GM19463 (cell line): Measurements from ENCODE around the gene OR13C5.
"Not testable (repeated sequence)": the region's sequence is repeated elsewhere in the genome, so short reads cannot be mapped to it uniquely, and the experiment has no call there.

Experiments
- ATAC-seq: cut with Tn5 transposase; IDR thresholded peaks from one replicate; pipeline ENCODE4 v1.9.1; 2021; ENCODE audit warnings: mild to moderate bottlenecking, moderate library complexity; ENCODE audit not compliant: unreplicated experiment

The OR13C5 gene, protein sequence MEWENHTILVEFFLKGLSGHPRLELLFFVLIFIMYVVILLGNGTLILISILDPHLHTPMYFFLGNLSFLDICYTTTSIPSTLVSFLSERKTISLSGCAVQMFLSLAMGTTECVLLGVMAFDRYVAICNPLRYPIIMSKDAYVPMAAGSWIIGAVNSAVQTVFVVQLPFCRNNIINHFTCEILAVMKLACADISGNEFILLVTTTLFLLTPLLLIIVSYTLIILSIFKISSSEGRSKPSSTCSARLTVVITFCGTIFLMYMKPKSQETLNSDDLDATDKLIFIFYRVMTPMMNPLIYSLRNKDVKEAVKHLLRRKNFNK

DNA sequence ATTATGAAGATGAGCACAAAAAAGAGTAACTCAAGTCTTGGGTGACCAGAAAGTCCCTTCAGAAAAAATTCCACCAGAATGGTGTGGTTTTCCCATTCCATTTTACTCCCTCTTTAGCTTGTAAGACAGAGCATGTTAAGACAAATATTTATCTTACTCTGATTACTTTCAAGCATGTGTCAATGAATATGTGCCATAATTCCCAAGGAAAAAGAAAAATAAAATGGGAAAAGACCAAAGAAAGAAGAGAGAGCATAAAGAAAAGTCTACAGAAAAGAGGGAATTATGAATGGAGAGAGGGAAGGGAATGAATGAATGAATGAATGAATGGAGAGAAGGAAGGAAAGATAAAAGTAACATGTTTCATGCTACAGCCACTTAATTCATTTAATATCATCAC, at the start of gene OR13C5:
Gene OR13C5 (minus strand): TSS at position 101 of the 400 bp plus-strand sequence. CDS start 0 bp downstream, at position 101.
- ATAC-seq, result not testable (repeated sequence)

DNA sequence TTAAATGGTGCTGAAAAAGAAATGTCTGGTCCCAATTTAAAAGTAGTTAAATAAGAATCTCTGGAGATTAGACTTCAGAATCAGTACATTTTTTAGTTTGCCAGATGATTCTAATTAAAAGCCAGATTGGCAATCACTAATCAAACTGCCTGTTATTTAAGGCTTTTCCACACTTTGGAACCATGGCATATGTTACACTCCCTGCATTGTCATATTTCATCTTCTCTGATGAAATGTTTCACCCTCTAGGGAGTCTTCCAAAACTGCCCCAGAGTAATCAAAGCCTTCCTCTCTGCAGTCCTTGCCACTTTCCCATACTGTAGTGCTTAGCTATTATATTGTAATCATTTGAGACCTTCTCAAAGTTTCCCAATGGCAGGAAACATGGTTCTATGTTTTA, 36.2 kb upstream of the OR13C5 start:
- ATAC-seq, result no peak

DNA sequence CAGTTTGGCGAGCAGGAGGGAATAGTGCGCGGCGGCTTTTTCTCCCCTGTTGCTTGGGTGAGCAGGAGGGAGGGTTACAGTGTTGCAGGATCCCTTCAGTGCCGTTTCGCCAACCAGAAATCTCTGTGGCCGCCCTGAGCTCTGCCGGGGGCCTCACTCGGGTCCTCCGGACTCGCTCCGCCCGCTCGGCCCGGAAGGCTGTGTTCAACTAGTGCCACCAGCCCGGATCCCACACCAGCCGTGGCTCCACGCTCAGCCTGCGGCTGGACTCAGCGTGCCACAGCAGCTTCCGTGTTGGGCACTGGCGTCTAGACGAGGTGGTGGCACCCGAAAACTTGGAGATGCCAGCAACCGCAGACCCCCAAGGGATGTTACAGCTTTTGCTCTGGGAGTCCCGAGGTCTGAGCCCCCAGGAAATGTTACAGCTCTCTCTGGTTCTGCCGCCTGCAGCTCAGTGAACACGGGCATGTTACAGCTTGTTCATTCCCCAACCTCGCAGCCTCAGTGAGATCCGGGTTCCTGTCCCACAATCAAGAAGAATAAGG, 34.8 kb upstream of the OR13C5 start:
- ATAC-seq, result no peak

DNA sequence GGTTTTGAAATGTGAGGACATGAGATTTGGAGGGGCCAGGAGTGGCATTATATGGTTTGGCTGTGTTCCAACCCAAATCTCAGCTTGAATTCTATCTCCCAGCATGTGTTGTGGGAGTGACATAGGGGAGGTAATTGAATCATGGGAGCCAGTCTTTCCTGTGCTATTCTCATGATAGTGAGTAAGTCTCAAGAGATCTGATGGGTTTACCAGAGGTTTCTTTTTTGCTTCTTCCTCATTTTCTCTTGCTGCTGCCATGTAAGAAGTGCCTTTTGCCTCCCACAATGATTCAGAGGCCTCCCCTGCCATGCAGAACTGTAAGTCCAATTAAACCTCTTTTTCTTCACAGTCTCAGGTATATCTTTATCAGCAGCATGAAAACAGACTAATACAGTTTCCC, 26.8 kb upstream of the OR13C5 start:
- not testable (repeated sequence) for ATAC-seq

DNA sequence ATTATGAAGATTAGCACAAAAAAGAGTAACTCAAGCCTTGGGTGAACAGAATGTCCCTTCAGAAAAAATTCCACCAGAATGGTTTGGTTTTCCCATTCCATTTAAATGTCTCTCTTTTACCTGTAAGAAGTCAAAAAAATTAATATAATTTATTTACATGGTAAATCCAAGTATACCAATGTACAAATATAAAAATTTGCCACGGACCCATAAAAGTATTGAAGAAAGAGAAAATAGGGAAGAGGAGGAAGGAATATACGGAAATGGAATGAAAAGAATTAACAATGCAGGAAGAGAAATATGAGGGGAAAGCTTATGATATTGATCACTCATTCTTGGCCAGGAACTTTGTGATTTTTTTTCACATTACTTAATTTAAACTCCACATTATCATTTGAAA, 18.9 kb upstream of the OR13C5 start, which contains the start of gene OR13C9:
Gene OR13C9 (minus strand): TSS at position 101 of the 400 bp plus-strand sequence. CDS start 0 bp downstream, at position 101.
- no peak for ATAC-seq

DNA sequence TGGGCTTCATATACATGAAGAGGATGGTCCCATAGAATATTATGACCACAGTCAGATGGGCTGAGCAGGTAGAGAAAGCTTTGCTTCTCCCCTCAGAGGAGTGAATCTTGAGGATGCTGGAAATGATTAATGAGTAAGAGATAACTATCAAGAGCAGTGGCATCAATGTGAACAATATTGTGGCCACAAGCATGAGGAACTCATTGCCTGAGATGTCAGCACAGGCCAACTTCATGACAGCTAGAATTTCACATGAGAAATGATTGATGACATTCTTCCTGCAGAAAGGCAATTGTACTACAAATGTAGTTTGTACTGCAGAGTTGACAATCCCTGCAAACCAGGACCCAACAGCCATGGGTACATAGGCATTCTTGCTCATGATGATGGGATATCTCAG, 18.2 kb upstream of the OR13C5 start:
- no peak for ATAC-seq

DNA sequence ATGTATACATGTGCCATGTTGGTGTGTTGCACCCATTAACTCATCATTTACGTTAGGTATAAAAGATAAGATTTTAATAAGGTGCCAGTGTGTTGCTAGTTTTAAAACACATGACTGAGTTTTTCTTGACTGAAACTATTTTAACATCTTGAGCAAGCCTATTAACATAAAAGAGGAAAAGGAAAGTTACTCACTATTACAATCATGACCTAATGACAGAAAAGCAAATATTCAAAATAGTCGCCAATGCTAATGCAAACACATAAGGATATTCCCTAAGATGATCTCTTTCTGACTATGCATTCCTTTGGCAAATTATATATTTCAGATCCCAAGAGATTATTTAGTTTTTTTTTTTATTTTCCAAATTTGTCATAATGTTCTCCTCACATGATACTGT, 12.0 kb upstream of the OR13C5 start:
- ATAC-seq, result no peak

DNA sequence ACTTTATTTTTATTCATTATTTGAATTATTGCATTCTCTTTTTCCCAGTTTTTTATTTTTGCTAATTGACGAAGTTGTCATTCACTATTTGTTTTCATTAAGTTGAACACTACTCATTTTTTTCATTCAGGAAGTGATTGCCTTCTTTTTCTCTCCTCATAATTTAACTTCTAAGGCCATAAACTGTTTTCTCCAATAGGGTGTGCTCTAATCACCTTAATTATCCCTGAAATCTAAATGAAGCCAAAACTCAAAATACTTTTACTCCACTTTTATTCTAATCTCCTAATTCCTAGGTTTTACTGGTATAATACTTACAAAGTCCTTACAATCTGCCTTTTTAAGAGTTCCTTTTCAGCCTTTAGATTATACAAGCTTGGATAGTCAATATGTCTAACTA, 9.1 kb upstream of the OR13C5 start:
- ATAC-seq, result no peak

DNA sequence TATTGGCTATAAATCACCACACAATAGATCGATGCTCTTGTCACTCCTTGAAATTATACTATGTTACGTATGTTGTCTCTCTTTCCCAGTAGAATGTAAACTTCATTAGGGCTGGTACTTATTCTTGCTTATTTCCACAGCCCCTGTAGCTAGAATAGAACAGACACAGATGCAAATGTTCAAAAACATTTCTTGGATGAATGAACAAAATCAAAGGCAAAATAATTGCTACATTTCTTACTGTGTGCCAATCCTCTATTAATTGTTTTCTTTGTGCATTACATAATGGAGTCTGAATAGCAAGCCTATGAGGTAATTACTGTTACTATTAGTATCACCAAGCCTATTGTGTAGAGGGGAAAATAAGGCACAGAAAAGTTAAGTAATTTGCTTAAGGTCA, 6.9 kb upstream of the OR13C5 start:
- ATAC-seq, result no peak

DNA sequence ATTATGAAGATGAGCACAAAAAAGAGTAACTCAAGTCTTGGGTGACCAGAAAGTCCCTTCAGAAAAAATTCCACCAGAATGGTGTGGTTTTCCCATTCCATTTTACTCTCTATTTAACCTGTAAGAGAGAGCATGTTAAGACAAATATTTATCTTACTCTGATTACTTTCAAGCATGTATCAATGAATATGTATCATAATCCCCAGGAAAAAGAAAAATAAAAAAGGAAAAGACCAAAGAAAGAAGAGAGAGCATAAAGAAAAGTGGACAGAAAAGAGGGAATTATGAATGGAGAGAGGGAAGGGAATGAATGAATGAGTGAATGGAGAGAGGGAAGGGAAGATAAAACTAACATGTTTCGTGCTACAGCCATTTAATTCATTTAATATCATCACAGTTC, 6.3 kb upstream of the OR13C5 start, which contains the start of gene OR13C2:
Gene OR13C2 (minus strand): TSS at position 101 of the 400 bp plus-strand sequence. CDS start 0 bp downstream, at position 101.
- ATAC-seq, result not testable (repeated sequence)

DNA sequence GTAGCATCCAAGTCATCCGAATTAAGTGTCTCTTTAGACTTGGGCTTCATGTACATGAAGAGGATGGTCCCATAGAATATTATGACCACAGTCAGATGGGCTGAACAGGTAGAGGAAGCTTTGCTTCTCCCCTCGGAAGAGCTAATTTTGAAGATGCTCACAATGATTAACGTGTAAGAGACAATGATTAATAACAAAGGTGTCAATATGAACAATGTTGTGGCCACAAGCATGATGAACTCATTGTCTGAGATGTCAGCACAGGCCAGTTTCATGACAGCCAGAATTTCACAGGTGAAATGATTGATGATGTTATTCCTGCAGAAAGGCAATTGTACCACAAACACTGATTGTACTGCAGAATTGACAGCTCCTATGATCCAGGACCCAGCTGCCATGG, 5.6 kb upstream of the OR13C5 start:
- ATAC-seq, result peak; percentile 33

DNA sequence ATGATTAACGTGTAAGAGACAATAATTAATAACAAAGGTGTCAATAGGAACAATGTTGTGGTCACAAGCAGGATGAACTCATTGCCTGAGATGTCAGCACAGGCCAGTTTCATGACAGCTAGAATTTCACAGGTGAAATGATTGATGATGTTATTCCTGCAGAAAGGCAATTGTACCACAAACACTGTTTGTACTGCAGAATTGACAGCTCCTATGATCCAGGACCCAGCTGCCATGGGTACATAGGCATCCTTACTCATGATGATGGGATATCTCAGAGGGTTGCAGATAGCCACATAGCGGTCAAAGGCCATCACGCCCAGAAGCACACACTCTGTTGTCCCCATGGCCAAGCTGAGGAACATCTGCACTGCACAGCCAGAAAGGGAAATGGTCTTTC, 464 bp downstream of the OR13C5 start:
- ATAC-seq, result not testable (repeated sequence)

DNA sequence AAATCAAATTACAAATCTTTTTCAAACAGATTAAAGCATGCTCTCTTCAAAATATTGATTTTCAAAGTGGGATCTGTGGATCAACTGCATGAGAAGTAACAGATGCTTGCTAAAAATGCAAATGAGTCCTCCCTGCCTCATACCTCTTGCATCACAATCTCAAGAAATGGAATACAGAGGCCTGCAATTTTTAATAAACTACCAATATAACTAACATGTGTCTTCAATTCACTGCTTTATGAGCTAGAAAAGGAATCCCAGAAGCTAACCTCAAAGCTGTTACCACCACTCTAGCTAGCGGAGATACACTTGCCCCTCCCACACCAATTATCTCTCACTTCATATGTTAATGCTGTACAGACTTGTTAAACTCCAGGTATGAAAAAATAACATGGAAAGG, 9.6 kb downstream of the OR13C5 start:
- ATAC-seq, result no peak

DNA sequence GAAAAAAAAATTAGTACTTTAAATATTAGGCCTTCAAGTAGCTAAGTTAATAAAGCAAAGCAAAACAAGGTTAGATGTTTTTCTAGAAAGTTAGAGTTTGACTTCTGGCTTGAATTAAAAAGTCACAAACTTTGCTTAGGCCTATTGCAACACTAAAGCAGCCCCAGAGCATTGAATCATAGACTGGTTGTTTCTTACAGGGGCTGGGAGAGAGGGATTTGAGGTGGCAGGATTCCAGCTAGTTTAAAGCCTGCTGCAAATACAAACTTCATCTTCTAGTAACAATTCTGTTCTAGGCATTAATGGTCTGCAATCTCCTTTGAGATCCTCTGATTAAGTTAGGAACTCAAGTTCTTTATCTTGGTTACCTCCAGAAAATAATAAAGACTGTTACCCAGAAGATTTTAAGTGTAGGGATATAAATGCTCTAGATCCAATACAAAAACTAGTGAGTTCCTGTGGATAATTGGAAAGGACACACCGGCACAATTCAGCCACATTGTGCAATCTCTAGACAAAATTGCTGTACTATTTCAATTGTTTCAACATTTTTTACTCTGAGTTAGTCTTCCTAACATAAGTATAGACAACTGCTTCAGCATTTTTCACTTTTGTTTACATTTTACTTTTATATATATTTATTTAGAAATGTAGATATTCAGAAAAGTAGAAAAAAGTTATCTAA, 12.6 kb downstream of the OR13C5 start:
- no peak for ATAC-seq

DNA sequence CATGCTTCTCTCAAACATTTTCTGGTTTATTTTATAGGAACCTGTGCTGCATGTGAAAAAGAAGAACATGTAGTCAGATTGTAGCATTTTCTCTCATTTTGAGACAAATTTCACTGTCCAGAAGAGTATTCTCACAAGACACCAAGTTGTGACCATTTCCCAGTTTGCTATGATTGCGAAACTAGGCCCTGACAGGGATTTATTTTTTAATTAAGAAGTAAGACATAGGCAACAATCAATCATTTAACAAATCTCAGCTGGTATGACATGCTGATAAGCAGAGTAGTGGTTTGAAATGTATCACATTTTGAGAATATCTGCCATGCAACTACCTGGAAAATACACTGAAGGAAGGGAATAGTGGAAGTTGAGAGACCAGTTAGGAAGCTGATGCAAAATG, 18.7 kb downstream of the OR13C5 start:
- no peak for ATAC-seq

DNA sequence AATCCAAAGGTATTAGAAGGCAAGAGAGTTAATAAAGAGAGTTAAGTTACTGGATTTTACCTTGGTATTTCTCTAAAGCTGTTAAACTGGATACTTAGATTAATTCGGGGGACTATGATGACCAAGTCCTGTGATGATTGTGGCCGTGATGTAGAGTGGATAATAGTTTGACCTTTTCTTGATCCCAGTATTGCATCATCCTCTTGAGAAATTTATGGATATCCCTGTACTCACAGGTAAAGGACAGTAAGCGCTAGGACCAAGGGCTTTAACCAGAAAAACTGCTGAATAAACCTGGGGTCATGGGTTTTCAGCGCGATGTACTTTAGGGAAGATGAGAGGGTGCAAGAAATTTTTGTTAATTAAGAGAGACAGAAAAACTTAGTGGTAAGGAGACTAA, 21.9 kb downstream of the OR13C5 start:
- ATAC-seq, result no peak

DNA sequence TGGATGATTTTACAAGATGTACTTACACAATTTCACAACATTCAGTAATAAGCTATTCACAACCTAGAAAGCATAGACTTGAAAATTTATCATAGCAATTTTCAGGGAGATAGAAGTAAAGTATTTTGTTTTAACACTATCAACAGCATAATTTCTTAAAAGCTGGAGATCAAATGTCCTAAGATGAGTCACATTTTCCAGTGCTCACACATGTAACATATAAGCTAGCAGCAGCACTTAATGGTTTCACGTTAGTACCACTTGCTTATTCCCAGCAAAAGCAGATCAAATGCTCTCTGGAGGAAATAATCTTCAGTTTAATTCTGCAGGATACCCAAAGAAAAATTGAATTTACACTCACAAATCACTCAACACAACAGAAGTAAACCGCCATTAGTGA, 23.8 kb downstream of the OR13C5 start:
- no peak for ATAC-seq

DNA sequence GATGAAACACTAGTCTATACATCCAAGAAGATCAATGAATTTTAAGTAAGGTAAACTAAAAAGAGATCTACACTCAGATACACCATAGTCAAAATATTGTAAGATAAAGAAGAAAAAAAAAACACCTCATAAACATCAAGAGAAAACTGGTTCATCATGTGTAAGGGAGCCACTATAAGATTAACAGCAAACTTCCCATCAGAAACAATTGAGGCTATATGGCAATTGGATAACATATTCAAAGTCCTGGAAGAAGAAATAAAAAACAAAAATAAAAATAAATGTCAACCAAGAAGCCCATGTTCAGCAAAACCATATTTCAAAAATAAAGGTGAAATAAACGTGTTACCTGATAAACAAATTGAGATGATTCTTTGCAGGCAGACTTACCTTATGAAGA, 26.6 kb downstream of the OR13C5 start:
- ATAC-seq, result no peak

DNA sequence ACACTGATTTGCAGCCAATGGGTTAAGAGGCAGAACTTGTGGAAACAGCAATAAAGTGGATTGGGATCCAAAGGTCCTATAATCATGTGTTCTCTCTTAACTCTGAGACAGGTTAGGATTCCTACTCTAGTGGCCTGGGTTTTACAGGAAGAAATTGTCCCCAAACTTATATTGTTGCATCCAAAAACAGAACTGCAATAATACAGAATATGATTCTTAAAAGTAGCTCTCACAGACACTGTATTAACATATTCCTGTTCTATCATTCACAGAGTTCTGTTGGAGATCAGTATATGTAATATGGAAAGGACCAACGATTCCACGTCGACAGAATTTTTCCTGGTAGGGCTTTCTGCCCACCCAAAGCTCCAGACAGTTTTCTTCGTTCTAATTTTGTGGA, 30.3 kb downstream of the OR13C5 start, which contains the start of gene OR13C8:
Gene OR13C8 (plus strand): TSS at position 301 of the 400 bp plus-strand sequence. CDS start 0 bp downstream, at position 301.
- ATAC-seq, result no peak

DNA sequence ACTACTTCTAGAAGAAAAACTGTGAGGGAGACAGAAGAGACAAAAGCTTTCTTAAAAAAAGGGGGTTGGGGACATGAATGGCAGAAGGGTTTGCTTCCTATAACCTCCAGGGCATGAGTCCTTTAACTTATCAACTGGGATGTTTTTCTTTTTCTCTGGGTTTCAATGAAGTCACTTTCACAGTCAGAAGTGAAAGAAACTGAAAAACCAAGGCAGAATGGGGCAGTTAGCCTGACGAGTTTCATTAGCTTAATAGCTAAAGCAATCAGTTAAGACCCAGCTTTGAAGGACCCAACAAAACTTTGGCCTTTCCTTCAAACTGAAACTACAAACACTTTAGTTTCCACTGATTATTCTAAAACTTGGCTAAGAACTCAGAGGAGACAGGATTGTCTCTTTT, 34.9 kb downstream of the OR13C5 start:
- no peak for ATAC-seq

DNA sequence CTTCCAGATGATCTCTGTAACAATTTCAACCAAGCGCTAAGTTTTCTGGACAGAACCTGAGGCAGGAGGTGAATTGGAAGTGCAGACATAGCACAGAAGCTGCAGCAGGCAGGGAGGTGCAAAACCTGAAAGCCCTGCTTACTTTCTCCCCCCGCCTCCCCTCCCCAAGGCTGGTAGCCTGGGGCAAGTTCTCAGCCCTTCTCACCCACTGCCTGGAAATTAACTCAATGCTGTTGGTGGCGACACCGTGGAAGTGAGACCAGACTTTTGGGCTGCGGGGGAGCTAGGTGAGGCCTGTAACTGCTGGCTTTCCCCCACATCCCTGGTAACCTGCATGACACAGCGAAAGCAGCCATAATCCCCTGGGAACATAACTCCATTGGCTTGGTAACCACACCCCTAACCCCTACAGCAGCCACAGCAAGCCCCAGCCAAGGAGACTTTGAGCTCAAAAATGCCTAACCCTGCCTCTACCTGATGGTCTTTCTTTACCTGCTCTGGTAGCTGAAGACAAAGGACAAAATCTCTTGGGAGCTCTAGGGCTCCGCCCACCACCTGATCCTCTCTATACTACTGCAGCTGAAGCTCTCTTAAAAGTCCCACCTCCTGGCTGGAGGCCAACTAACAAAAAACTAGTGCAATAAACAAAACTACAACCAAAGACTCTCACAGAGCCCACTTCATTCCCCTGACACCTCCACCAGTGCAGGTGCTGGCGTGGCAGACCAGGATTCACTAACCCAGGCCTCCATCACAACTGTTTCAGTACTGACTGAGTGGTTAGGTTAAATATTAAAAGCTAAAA, 42.2 kb downstream of the OR13C5 start:
- no peak for ATAC-seq
